NCI-H510A (cell line): ENCODE data around the gene LPIN2.
A peak's percentile ranks its signal among the peaks of the same experiment; 100 is the strongest.
"Not testable (repeated sequence)": the region's sequence is repeated elsewhere in the genome, so short reads cannot be mapped to it uniquely, and the experiment has no call there.

Source experiments
- DNase-seq: peaks from one replicate; lab custom pipeline; 2025; lab: John Stamatoyannopoulos, UW

The LPIN2 gene

GRCh38 chr18:3042379-3042778, 29.4 kb upstream of the LPIN2 start:
- no peak for DNase-seq

GRCh38 chr18:3041843-3042242, 28.9 kb upstream of the LPIN2 start:
- DNase-seq, result no peak

GRCh38 chr18:3040881-3041280, 27.9 kb upstream of the LPIN2 start:
- no peak for DNase-seq

GRCh38 chr18:3040173-3040572, 27.2 kb upstream of the LPIN2 start:
- DNase-seq, result no peak

GRCh38 chr18:3037423-3037915, 24.5 kb upstream of the LPIN2 start:
- peak; percentile 34 for DNase-seq

GRCh38 chr18:3036108-3036507, 23.2 kb upstream of the LPIN2 start:
- DNase-seq, result no peak

- no peak for DNase-seq
Measured at GRCh38 chr18:3035635-3036034, 22.7 kb upstream of the LPIN2 start.

- no peak for DNase-seq
Measured at GRCh38 chr18:3032721-3033120, 19.8 kb upstream of the LPIN2 start.

GRCh38 chr18:3029215-3029952, 16.4 kb upstream of the LPIN2 start:
- no peak for DNase-seq

GRCh38 chr18:3028115-3028514, 15.2 kb upstream of the LPIN2 start:
- DNase-seq, result not testable (repeated sequence)

GRCh38 chr18:3027370-3027891, 14.5 kb upstream of the LPIN2 start:
- no peak for DNase-seq

GRCh38 chr18:3025544-3025943, 12.6 kb upstream of the LPIN2 start:
- DNase-seq, result no peak

GRCh38 chr18:3023603-3024002, 10.7 kb upstream of the LPIN2 start:
- DNase-seq, result not testable (repeated sequence)

- no peak for DNase-seq
Measured at GRCh38 chr18:3016585-3017297, 3.8 kb upstream of the LPIN2 start.

- no peak for DNase-seq
Measured at GRCh38 chr18:3015851-3016250, 2.9 kb upstream of the LPIN2 start.

- no peak for DNase-seq
Measured at GRCh38 chr18:3015204-3015592, 2.3 kb upstream of the LPIN2 start.

GRCh38 chr18:3014503-3015203, 1.7 kb upstream of the LPIN2 start:
- DNase-seq, result no peak

- DNase-seq, result no peak
Measured at GRCh38 chr18:3012136-3013023, 564 bp downstream of the LPIN2 start.

GRCh38 chr18:3010086-3010485, 2.9 kb downstream of the LPIN2 start:
- DNase-seq, result no peak

GRCh38 chr18:3008541-3008940, 4.4 kb downstream of the LPIN2 start:
- DNase-seq, result no peak

- no peak for DNase-seq
Measured at GRCh38 chr18:3007491-3007890, 5.5 kb downstream of the LPIN2 start.

- DNase-seq, result no peak
Measured at GRCh38 chr18:3005462-3005861, 7.5 kb downstream of the LPIN2 start.
